ENCODE measurements around the gene AACS. TPM values are rescaled to one million over a fixed set of nuclear protein-coding genes. Genes with fewer than 3 reads are reported as not detected.

Gene AACS
- total and polyA plus RNA-seq, 4 donors: 3.4 to 13.6 (median 7.3) TPM

- Histone ChIP-seq H3K4me3 (ENCODE audit: low read depth in 1 of 3, low read length in 3 of 3) (no peak overlapping the region), H3K36me3 (ENCODE audit: control insufficient read depth in 4 of 4, insufficient read depth in 3 of 4, low read depth in 1 of 4, low read length in 3 of 4) (no peaks in the 10 kb centered on the region), H3K27ac (ENCODE audit: low read depth in 1 of 2, low read length in 2 of 2) (no peak overlapping the region), H3K9me3 (ENCODE audit: control insufficient read depth in 4 of 4, low read length in 3 of 4) (no peaks in the 10 kb centered on the region), H3K4me1 (ENCODE audit: control insufficient read depth in 4 of 4, insufficient read depth in 4 of 4, low read length in 3 of 4) (no peaks in the 10 kb centered on the region), H3K9ac (ENCODE audit: low read depth in 1 of 2, low read length in 2 of 2) (no peak overlapping the region), H3K27me3 (ENCODE audit: control insufficient read depth in 4 of 4, insufficient read depth in 4 of 4, low read length in 3 of 4) (no peaks in the 10 kb centered on the region)
- no peak for DNase-seq (ENCODE audit: low spot score)
- 92% methylated on average over 9 of the region's 9 CpGs for WGBS
- TF ChIP-seq CTCF (IDR thresholded peaks at IDR 0.05; ENCODE audit: low read depth, low read length, missing input control): no peak
- no peak for TF ChIP-seq ZBTB33 (IDR thresholded peaks at IDR 0.05)
- TF ChIP-seq EGR1 (IDR thresholded peaks at IDR 0.05; ENCODE audit: low read depth in 2 of 2): no peak
- no peak for TF ChIP-seq TAF1 (conservative IDR thresholded peaks at IDR 0.05)
- no peak for TF ChIP-seq YY1 (IDR thresholded peaks at IDR 0.05)
- no peak for TF ChIP-seq MAX (IDR thresholded peaks at IDR 0.05)
- TF ChIP-seq NR2F2 (IDR thresholded peaks at IDR 0.05): no peak
- TF ChIP-seq HNF4G (IDR thresholded peaks at IDR 0.05): no peak
- no peak for TF ChIP-seq FOXA2 (IDR thresholded peaks at IDR 0.05)
- TF ChIP-seq GABPA (IDR thresholded peaks at IDR 0.05 in 1 of 2, conservative IDR thresholded peaks at IDR 0.05 in 1 of 2): no peak
Observed at GRCh38 chr12:125142601-125143000, 77.4 kb downstream of the AACS start.

- DNase-seq (ENCODE audit: low spot score): no peak
- Histone ChIP-seq H3K27me3 (ENCODE audit: control insufficient read depth in 4 of 4, insufficient read depth in 4 of 4, low read length in 3 of 4) (no peaks in the 10 kb centered on the region), H3K9ac (ENCODE audit: low read depth in 1 of 2, low read length in 2 of 2) (no peak overlapping the region), H3K9me3 (ENCODE audit: control insufficient read depth in 4 of 4, low read length in 3 of 4) (no peaks in the 10 kb centered on the region), H3K27ac (ENCODE audit: low read depth in 1 of 2, low read length in 2 of 2) (no peak overlapping the region), H3K4me1 (ENCODE audit: control insufficient read depth in 4 of 4, insufficient read depth in 4 of 4, low read length in 3 of 4) (no peaks in the 10 kb centered on the region), H3K36me3 (ENCODE audit: control insufficient read depth in 4 of 4, insufficient read depth in 3 of 4, low read depth in 1 of 4, low read length in 3 of 4) (no peaks in the 10 kb centered on the region), H3K4me3 (ENCODE audit: low read depth in 1 of 3, low read length in 3 of 3) (no peak overlapping the region)
- TF ChIP-seq MAX (IDR thresholded peaks at IDR 0.05): no peak
- TF ChIP-seq CTCF (IDR thresholded peaks at IDR 0.05; ENCODE audit: low read depth, low read length, missing input control): no peak
- TF ChIP-seq NR2F2 (IDR thresholded peaks at IDR 0.05): no peak
- no peak for TF ChIP-seq ZBTB33 (IDR thresholded peaks at IDR 0.05)
- 62% methylated on average over 9 of the region's 9 CpGs for WGBS
Observed at GRCh38 chr12:125143491-125143890, 78.3 kb downstream of the AACS start.
